PC-9 (cell line): ENCODE measurements around the gene HPRT1.

Source experiments
- EZH2 ChIP-seq: fragments of 200-600 bp; sonication (generic); IDR thresholded peaks from 2 replicates; pipeline ENCODE4 v1.8.0; 2017; ENCODE audit warnings: antibody characterized with exemption, low read depth
- TF ChIP-seq, protein P1 (sequence below): fragments of 200-600 bp; sonication (generic); conservative IDR thresholded peaks from 2 replicates; pipeline ENCODE4 v1.6.1; 2017; ENCODE audit warnings: mixed run types, antibody characterized with exemption, mild to moderate bottlenecking, moderate library complexity

GRCh38 chrX:134541906-134542305, 81.9 kb downstream of the HPRT1 start:
- TF ChIP-seq, protein P1, sequence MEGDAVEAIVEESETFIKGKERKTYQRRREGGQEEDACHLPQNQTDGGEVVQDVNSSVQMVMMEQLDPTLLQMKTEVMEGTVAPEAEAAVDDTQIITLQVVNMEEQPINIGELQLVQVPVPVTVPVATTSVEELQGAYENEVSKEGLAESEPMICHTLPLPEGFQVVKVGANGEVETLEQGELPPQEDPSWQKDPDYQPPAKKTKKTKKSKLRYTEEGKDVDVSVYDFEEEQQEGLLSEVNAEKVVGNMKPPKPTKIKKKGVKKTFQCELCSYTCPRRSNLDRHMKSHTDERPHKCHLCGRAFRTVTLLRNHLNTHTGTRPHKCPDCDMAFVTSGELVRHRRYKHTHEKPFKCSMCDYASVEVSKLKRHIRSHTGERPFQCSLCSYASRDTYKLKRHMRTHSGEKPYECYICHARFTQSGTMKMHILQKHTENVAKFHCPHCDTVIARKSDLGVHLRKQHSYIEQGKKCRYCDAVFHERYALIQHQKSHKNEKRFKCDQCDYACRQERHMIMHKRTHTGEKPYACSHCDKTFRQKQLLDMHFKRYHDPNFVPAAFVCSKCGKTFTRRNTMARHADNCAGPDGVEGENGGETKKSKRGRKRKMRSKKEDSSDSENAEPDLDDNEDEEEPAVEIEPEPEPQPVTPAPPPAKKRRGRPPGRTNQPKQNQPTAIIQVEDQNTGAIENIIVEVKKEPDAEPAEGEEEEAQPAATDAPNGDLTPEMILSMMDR, result no peak
- TF ChIP-seq EZH2, result no peak
